NCI-H82 treated with DMSO at 0.1 percent for 48 hours (cell line): Measurements from ENCODE around the gene SUPT20HL1.
"Not testable (repeated sequence)": the region's sequence is repeated elsewhere in the genome, so short reads cannot be mapped to it uniquely, and the experiment has no call there.

Experiments
- DNase-seq: peaks from one replicate; lab custom pipeline; 2025; ENCODE audit not compliant: unreplicated experiment; lab: John Stamatoyannopoulos, UW

SUPT20HL1 gene

GRCh38 chrX:24362089-24362745, 1.8 kb downstream of the SUPT20HL1 start:
- not testable (repeated sequence) for DNase-seq

GRCh38 chrX:24363432-24364181, 3.2 kb downstream of the SUPT20HL1 start:
- not testable (repeated sequence) for DNase-seq

- DNase-seq: no peak
These were observed 3.9 kb downstream of the SUPT20HL1 start for GRCh38 chrX:24364326-24364725.

- DNase-seq: no peak
These were observed 4.6 kb downstream of the SUPT20HL1 start for GRCh38 chrX:24364851-24365538.

- DNase-seq: not testable (repeated sequence)
These were observed 6.4 kb downstream of the SUPT20HL1 start for GRCh38 chrX:24366762-24367400.

GRCh38 chrX:24369816-24370215, 9.4 kb downstream of the SUPT20HL1 start:
- DNase-seq: no peak

- peak; percentile 21 for DNase-seq
These were observed 11.0 kb downstream of the SUPT20HL1 start for GRCh38 chrX:24371391-24371972.

- DNase-seq: peak; percentile 33
These were observed 11.8 kb downstream of the SUPT20HL1 start for GRCh38 chrX:24372021-24372763.

- DNase-seq: no peak
These were observed 15.2 kb downstream of the SUPT20HL1 start for GRCh38 chrX:24375600-24376131.

GRCh38 chrX:24376403-24376802, 16.0 kb downstream of the SUPT20HL1 start:
- DNase-seq: no peak

- no peak for DNase-seq
These were observed 16.8 kb downstream of the SUPT20HL1 start for GRCh38 chrX:24377195-24377594.

GRCh38 chrX:24377911-24378468, 17.6 kb downstream of the SUPT20HL1 start:
- no peak for DNase-seq

GRCh38 chrX:24378706-24379105, 18.3 kb downstream of the SUPT20HL1 start:
- DNase-seq: no peak

GRCh38 chrX:24380262-24381187, 20.1 kb downstream of the SUPT20HL1 start:
- no peak for DNase-seq

GRCh38 chrX:24382315-24382714, 21.9 kb downstream of the SUPT20HL1 start:
- not testable (repeated sequence) for DNase-seq

GRCh38 chrX:24387724-24388123, 27.3 kb downstream of the SUPT20HL1 start:
- DNase-seq: no peak

GRCh38 chrX:24391389-24391788, 30.9 kb downstream of the SUPT20HL1 start:
- no peak for DNase-seq

GRCh38 chrX:24391843-24392242, 31.4 kb downstream of the SUPT20HL1 start:
- DNase-seq: no peak

GRCh38 chrX:24392709-24393108, 32.3 kb downstream of the SUPT20HL1 start:
- DNase-seq: no peak
